GM08714 (cell line): ENCODE results near the gene MAEA.
"Not testable (repeated sequence)": the region's sequence is repeated elsewhere in the genome, so short reads cannot be mapped to it uniquely, and the experiment has no call there.

Experiments used
- H3K4me3 ChIP-seq: fragments of 200-500 bp; sonication (Bioruptor generic); 2 replicates; pipeline ENCODE4 v1.5.1; 2014; ENCODE audit warnings: mild to moderate bottlenecking, low read length, inconsistent platforms
- ZNF274 ChIP-seq: IDR thresholded peaks from 2 replicates; pipeline ENCODE4 v1.6.1; 2012; ENCODE audit warnings: mild to moderate bottlenecking, low read depth, low read length

MAEA gene

DNA sequence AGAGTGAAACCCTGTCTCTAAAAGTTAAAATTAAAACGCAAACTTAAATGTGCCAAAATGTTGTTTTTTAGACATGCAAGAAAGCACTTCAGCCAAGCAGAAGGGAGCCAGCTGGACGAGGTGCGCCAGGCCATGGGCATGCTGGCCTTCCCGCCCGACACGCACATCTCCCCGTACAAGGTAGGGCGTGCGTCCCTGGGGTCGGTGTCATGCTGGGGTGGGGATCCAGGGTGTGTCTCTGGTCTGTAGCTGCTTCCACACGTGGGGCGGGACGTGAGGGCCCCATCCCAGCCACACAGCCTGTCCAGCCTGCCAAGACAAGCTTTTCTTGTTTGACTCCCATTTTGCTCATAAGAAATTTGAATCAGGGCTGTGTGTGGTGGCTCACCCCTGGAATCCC, 43.0 kb downstream of the MAEA start:
- no peak for TF ChIP-seq ZNF274
- no peak overlapping the region for H3K4me3 ChIP-seq

DNA sequence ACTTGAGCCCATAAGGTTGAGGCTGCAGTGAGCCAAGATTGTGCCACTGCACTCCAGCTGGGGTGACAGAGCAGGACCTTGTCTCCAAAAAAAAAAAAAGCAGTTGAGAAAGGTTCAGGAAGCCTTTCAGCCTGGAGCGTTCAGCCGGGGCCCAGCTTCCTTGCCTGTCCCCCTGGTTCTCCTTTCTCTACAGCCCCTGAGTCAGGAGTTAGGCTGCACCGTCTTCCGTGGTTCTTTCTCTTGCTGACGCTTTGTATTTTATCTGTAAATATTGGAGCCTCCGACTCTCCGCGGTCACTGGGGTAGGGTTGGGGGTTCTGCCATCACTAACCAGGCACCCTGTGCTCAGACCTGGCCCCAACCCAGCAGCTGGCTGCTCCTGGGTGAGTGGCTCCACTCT, 43.6 kb downstream of the MAEA start:
- TF ChIP-seq ZNF274: no peak
- no peak overlapping the region for H3K4me3 ChIP-seq

DNA sequence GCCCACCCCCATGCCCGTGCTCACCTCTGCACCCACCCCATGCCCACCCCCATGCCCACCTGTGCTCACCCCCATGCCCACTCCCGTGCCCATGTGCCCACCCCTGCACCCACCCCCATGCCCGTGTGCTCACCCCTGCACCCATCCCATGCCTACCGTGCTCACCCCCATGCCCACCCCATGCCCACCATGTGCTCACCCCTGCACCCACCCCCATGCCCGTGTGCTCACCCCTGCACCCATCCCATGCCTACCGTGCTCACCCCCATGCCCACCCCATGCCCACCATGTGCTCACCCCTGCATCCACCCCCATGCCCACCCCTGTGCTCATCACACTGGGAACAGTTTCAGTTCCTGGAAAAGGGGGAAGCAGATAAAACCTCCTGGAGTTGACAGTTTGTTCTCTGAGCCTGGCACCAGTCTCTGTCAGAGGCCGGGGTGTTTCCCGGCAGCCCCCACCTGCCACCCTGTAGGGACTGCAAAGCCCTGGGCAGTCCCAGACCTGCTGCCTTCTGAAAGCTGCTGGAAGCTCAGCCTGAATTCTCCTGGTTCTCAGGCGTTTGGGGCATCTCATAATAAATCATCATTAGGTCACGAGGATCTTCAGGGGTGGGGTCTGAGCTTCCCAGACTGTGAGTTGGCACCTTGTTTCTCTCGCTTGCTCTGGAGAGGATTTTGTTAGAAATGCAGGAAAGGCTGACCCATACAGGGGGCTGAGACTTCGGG, 44.3 kb downstream of the MAEA start:
- not testable (repeated sequence) for H3K4me3 ChIP-seq

DNA sequence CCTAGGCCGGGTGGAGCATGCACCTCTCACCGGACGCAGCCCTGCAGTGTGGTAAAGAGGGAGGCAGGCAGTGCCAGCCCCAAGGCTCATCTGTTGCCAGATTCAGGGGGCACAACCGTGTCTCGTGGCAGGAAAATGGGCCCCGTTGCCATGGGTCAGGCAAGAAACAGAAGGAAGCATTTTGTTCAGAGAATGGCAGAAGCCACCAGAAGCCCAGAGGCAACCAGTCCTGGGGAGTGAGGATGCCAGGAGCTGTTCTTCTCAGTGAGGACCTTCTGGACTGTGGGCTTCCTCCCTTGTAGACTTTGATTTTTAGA, 44.8 kb downstream of the MAEA start:
- H3K4me3 ChIP-seq: no peak overlapping the region
- no peak for TF ChIP-seq ZNF274

DNA sequence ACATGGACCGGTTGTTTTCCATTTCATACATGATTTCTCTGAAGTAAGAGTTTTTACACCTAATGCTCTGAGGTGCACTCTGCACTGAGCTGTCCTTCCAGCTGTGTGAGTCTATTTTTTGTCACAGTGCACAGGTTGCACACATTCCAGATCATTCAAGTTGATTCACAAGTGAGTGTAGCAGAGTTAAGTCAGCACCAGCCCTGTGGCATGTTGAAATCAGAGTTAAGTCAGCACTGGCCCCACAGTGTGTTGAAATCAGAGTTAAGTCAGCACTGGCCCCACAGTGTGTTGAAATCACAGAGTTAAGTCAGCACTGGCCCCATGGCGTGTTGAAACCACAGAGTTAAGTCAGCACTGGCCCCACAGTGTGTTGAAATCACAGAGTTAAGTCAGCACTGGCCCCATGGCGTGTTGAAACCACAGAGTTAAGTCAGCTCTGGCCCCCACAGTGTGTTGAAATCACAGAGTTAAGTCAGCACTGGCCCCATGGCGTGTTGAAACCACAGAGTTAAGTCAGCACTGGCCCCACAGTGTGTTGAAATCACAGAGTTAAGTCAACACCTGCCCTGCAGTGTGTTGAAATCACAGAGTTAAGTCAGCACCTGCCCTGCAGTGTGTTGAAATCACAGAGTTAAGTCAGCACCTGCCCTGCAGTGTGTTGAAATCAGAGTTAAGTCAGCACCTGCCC, 45.6 kb downstream of the MAEA start:
- H3K4me3 ChIP-seq: not testable (repeated sequence)

DNA sequence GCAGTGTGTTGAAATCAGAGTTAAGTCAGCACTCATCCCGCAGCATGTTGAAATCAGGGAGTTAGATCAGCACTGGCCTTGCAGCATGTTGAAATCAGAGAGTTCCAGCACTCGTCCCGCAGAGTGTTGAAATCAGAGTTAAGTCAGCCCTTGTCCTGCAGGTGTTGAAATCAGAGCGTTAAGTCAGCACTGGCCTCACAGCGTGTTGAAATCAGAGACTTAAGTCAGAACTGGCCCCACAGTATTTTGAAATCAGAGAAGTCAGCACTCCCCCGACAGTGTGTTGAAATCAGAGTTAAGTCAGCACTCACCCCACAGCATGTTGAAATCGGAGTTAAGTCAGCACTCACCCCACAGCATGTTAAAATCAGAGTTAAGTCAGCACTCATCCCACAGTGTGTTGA, 46.4 kb downstream of the MAEA start:
- no peak overlapping the region for H3K4me3 ChIP-seq
- no peak for TF ChIP-seq ZNF274

DNA sequence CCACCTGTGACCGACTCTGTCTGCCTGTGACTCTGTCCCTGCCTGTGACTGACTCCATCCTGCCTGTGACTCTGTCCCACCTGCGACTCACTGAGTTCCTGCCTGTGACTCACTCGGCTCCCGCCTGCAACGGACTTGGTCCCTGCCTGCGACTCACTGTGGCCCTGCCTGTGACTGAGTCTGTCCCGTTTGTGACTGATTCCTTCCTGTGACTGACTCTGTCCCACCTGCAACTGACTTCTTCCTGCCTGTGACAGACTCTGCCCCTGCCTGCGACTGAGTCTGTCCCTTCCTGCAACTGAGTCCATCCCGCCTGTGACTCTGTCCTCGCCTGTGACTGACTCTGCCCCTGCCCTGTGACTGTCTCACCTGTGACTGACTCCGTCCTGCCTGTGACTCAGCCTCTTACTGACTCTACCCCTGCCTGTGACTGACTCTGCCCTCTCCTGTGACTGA, 47.7 kb downstream of the MAEA start:
- TF ChIP-seq ZNF274: no peak
- H3K4me3 ChIP-seq: no peak overlapping the region

DNA sequence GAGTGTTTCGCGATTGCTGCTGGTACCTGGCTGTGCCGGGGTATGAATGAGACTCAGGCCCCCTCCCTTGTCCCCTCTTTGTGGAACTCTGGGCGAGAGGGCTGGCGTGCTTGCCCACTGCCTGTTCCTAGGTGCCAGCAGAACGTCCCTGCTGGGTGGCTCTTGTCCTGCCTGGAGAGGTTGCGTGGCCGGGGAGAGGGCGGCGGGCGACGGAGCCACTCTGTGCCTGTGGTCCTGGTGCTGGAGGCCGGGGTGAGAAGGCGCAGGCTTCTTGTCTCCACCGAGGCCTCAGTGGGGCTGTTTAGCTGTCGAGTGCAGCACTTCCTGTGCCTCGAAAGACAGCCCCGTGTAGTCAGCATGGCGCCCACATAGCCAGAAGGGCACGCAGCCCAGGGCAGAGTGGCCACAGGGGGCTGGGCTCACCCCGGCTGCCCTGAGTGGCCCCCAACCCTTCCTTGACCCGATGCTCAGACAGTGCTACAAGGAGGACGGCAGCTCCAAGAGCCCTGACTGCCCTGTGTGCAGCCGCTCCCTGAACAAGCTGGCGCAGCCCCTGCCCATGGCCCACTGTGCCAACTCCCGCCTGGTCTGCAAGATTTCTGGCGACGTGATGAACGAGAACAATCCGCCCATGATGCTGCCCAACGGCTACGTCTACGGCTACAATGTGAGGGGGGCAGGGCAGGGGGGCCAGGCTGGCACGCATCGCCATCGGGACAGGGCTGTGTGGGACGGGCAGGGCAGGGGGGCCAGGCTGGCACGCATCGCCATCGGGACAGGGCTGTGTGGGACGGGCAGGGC, 48.5 kb downstream of the MAEA start:
- no peak overlapping the region for H3K4me3 ChIP-seq
- no peak for TF ChIP-seq ZNF274

DNA sequence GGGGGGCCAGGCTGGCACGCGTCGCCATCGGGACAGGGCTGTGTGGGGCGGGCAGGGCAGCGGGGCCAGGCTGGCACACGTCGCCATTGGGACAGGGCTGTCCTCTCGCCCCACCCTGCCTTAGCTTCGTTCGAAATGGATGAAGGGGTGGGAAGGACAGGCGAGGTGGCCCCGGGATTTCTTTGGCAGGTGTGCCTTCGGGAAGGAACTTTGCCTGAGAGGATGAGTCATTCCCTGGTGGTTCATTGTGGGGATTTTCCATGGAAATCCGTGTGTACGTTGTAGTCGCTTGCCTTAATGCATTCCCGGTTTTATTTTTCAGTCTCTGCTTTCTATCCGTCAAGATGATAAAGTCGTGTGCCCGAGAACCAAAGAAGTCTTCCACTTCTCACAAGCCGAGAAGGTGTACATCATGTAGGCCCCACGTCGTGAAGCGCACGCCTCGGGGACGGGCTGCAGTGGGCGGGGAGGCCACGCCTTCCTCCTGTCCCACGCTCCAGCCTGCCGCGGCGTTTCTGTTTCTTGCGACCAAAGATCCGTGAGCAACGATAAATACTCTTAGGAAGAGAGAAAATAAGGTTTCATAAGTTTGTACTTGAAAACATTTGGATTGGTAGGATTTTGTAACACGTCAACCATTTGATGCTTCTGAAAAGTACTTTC, 49.2 kb downstream of the MAEA start:
- no peak for TF ChIP-seq ZNF274
- H3K4me3 ChIP-seq: no peak overlapping the region

DNA sequence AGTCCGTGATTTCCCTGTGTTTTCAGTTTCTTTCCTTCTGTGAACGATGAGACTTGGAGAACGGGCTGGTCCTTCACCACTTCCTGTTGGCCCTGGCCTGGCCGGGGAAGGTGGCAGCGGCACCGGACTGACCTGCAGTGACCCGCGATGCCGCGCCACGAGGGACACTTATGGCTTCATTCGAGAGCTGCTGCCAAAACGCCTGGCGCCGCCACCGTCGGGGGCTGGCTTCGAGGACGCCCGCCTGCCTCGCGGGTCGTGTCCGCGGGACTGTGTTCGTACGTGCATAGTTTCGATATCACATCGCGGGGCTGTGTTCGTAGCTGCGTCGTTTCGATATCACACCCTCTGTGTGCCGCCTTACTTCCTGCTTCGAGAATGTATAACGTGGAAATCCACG, 49.8 kb downstream of the MAEA start:
- no peak overlapping the region for H3K4me3 ChIP-seq
- TF ChIP-seq ZNF274: no peak

DNA sequence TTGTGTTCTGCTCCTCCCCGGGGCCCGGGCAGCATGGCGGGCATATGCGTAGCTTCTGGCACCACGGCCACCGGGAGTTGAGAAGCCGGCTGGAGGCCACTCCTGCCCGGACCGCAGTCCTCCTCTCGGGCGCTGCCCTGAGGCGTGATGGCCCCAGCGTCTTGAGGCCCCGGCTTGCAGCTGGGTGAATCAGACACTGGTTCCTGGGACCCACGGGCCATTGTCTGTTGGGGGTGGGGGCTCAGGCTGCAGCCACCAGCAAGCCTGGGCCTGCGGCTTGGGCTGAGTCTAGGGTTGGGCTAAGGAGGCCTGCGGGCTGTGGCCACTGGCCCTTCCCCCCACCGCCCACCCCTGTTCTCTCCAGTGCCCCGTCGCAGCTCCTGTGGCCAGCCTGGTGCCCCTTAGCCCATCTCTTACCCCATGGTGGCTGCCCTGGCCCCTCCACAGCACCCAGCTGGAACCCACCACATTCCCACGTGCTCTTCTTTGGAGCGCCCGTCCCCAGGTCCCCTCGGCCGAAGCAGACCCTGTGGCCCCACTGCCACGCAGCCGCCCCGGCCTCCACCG, 50.6 kb downstream of the MAEA start:
- no peak overlapping the region for H3K4me3 ChIP-seq
- TF ChIP-seq ZNF274: no peak

DNA sequence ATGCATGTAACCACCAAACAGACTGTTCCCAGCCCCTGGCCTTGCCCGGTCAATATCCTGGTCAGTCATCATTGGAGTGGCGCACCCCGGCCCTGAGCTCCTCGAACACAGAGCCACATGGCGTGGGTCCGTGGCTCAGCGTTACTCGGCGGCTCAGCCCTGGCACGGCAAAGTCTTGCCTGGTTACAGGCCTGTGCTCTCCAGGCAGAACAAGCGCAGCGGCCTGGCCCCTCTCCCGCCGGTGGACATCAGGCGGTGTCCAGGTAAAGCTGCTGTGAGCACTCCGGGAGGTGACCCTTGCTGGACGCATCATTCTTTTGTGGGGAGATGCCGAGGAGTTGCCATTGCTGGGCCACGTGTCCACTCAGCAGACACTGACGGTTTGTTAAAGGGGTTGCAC, 51.2 kb downstream of the MAEA start:
- TF ChIP-seq ZNF274: no peak
- no peak overlapping the region for H3K4me3 ChIP-seq

DNA sequence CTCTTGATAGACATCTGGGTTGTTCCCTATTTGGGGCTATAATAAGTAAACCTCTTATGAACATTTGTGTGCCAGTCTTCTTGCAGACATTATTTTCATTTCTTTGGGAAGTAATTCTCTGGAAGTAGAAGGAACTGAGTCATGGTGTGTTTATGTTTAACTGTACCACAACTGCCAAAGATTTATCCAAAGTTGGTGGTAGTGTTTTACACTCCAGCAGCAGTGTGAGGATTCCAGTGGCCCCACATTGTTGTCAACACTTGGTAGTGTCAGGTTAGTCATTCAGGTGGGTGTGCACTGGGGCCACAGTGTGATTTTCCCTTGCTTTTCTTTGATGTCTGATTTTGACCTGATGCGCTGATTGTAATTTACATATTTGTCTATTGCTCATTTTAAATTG, 52.3 kb downstream of the MAEA start:
- TF ChIP-seq ZNF274: no peak

DNA sequence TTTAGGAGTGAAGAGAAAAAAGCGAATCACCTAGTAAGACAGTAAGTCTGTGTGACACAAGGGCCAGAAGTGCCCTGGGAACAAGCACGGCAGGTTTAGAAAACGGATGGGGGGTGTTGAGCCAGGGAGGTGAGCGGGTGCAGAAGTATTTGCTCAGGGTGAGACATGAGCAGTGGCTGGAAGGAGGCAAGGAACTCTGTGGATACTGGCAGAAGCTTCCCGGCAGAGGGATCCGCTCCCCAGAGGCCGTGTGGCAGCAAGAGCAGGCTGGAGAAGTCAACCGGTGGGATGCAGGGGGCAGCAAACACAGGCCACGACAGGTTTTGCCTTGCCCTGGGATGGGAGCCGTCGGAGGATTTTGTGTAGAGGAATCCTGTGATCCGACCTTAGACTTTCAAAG, 55.0 kb downstream of the MAEA start:
- H3K4me3 ChIP-seq: no peak overlapping the region
- TF ChIP-seq ZNF274: no peak

More for the DNA sequence above, 52.3 kb downstream of the MAEA start:
- H3K4me3 ChIP-seq: no peak overlapping the region
